CD4-positive, alpha-beta T cell treated with Interleukin-15 for 1 hour (primary cell): ENCODE results near the gene C5AR1.
"Not testable (repeated sequence)": the region's sequence is repeated elsewhere in the genome, so short reads cannot be mapped to it uniquely, and the experiment has no call there.

ENCODE experiments used
- DNase-seq: peaks from one replicate; pipeline ENCODE4 v3.0.0-alpha.2; 2020

Gene C5AR1

GRCh38 chr19:47336765-47337718 lies 27.4 kb downstream of the C5AR1 start:
- DNase-seq: peak; percentile 79

DNA sequence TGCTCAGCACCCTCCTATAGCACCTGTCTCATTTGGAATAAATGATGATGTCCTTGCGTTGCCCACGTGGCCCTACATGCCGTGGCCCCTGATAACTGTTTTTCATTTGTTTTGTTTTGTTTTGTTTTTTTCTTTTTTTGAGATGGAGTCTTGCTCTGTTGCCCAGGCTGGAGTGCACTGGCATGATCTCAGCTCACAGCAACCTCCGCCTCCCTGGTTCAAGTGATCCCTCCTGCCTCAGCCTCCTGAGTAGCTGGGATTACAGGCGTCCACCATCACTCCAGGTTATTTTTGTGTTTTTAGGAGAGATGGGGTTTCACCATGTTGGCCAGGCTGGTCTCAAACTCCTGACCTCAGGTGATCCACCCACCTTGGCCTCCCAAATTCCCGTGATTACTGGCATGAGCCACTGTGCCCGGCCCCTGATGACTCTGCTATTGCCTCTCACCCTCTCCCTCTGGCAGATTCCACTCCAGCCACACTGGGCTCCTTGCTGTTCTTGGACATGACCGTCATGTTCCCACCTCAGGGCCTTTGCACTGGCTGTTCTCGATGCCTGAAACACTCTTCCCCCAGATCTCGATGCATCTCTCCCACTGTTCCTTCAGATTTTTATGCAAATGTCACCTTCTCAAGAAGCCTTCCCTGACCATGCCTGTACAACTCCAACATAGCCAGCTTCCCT lies 29.7 kb downstream of the C5AR1 start:
- no peak for DNase-seq

DNA sequence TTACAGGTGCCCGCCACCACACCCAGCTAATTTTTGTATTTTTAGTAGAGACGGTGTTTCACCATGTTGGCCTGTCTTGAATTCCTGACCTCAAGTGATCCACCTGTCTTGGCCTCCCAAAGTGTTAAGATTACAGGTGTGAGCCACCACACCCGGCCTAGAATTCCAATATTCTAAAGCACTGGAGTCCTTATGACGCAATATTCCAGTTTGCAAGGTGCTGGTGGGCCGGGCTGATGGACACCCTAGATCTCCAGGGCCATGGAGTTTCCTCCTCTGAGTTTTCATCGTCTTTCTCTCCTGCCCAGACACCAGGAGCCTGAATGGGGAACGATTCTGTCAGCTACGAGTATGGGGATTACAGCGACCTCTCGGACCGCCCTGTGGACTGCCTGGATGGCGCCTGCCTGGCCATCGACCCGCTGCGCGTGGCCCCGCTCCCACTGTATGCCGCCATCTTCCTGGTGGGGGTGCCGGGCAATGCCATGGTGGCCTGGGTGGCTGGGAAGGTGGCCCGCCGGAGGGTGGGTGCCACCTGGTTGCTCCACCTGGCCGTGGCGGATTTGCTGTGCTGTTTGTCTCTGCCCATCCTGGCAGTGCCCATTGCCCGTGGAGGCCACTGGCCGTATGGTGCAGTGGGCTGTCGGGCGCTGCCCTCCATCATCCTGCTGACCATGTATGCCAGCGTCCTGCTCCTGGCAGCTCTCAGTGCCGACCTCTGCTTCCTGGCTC lies 31.0 kb downstream of the C5AR1 start:
- DNase-seq: no peak

GRCh38 chr19:47341734-47342133 lies 32.1 kb downstream of the C5AR1 start:
- no peak for DNase-seq

GRCh38 chr19:47343194-47343802 lies 33.6 kb downstream of the C5AR1 start:
- DNase-seq: no peak

GRCh38 chr19:47344425-47344824 lies 34.8 kb downstream of the C5AR1 start:
- DNase-seq: no peak

- not testable (repeated sequence) for DNase-seq
These were observed 36.4 kb downstream of the C5AR1 start for GRCh38 chr19:47346024-47346423.

- DNase-seq: peak; percentile 100
These were observed 39.4 kb downstream of the C5AR1 start, which contains the start of gene DHX34 for GRCh38 chr19:47348819-47349795. TSS of gene DHX34 (plus strand) at chr19:47349315. CDS start at chr19:47353031, 3,716 bp downstream.

- DNase-seq: no peak
These were observed 41.0 kb downstream of the C5AR1 start for GRCh38 chr19:47350630-47351029.

DNA sequence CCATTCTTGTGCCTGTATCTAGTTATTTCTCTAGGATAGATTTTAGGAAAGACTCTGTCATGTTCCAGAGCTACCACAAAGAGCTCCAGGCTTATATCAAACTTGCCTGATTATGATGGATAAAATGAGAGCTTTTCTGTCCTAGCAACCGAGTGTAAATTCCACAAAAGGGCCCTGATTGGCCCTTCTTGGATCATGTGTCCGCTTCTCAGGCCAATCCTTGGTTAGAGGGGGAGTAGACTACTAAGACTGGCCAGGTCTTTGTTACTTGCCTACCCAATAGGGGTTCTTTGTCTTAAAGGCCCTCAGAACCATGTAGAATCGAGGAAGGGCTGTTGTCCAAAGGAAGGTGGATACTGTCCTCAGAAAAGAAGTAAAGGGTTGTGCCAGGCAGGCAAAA lies 41.9 kb downstream of the C5AR1 start:
- DNase-seq: no peak

- no peak for DNase-seq
These were observed 42.4 kb downstream of the C5AR1 start for GRCh38 chr19:47352095-47352494.

GRCh38 chr19:47353307-47353712 lies 43.6 kb downstream of the C5AR1 start:
- DNase-seq: no peak

- DNase-seq: no peak
These were observed 47.2 kb downstream of the C5AR1 start for GRCh38 chr19:47356900-47357299.

GRCh38 chr19:47357788-47358680 lies 48.4 kb downstream of the C5AR1 start:
- DNase-seq: no peak

DNA sequence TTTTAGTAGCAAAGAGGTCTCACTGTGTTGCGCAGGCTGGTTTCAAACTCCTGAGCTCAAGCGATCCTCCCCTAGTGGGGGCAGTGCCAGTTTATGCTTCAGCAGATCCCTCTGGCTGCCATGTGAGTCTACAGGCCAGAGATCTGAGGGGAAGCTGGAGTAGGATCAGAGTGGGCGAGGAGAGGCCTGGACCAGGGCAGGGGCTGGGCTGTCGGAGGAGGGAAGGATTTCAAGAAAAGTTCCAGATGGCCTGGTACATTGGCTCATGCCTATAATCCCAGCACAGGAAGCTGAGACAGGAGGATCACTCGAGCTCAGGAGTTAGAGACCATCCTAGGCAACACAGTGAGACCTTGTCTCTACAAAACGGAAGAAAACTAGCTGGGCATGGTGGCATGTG lies 49.3 kb downstream of the C5AR1 start:
- DNase-seq: no peak

- no peak for DNase-seq
These were observed 52.7 kb downstream of the C5AR1 start for GRCh38 chr19:47362321-47362720.

DNA sequence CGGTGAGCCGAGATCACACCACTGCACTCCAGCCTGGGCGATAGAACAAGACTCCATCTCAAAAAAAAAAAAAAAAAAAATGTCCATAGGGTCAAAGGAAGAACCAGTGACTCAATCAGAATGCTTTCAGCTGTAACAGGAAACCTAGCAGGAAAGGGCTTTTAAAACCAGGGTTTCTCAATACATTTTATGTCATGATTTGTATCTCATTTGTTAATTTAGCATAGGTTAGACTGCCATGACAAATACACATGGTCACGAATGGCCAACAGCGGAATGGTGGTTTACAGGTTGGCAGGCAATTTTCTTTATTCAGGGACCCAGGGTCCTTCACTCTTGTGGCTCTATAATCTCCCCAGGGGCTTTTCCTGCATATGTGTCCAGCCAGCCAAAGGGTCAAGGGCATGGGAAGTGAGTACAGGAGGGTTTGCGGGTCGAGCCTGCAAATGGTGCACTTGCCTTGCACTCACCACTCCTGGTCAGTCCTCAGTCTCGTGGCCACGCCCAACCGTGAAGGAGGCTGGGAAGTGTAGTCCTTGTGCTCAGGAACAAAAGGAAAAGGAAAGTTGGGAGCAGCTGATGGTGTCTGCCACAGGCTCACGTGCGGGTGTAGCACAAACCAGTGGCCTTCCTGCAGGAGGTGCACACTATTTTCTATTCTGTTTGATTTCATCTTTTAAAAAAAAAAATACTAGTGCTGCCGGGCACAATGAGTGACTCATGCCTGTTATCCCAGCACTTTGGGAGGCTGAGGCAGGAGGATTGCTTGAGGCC lies 54.3 kb downstream of the C5AR1 start:
- DNase-seq: no peak

GRCh38 chr19:47365455-47365854 lies 55.8 kb downstream of the C5AR1 start:
- not testable (repeated sequence) for DNase-seq

DNA sequence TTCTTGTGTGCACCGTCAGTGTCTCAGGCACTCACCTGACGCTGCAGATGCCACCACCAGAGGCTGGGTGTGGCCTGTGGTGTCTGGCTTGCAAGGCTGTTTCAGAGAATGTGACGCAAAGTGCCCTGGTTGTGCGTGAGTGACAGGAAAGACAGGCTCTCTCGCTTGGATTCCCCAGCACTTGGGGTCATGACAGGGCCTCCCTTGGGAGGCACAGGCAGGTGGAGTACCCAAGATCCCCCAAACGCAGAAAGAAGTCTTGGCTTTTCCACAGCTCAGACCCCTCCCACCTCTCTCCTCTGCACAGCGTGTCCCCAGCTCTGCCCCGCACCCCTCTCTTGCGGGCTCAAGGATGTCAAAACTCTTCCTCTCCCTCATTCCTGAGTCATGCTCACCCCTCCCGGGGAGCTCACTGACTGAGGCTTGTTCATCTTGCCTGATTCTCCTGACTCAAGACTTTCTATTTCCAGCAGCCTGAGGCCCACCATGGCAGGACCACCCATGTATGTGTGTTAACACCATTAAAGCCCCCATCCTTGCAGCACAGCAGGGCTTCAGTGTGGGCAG lies 60.5 kb downstream of the C5AR1 start:
- peak; percentile 82 for DNase-seq
